ENCODE results near the gene CDKN2D.

- TF ChIP-seq POLR2A (IDR thresholded peaks at IDR 0.05) (no peak), CTCF (IDR thresholded peaks at IDR 0.05) (no peak)
These were observed 45.6 kb downstream of the CDKN2D start for GRCh38 chr19:10523135-10523636.

Measured in uterus (tissue), 2 donors.